IMR-90 (cell line): ENCODE results near the gene AKT2. TPM values are rescaled to one million over a fixed set of nuclear protein-coding genes. Genes with fewer than 3 reads are reported as not detected.

ENCODE experiments used
- ATAC-seq: fragments of 200-7000 bp; cut with Tn5 transposase; 2 replicates; pipeline ENCODE4 v1.9.1; 2020; ENCODE audit warnings: low read depth, mild to moderate bottlenecking, moderate library complexity
- BruUV-seq: library from RNA; stranded (reverse); fragments of 400-500 nt; replicated peaks from 2 replicates; lab custom pipeline; 2021; lab: Mats Ljungman, UMichigan
- CTCF ChIA-PET: fragments of 300-600 bp; formaldehyde crosslinking; extraction: SDS; loops from one replicate; lab custom pipeline; 2021; ENCODE audit warnings: antibody characterized with exemption; lab: Yijun Ruan, JAX
- POLR2A ChIA-PET: fragments of 300-600 bp; sonication (Branson Sonifier 250); formaldehyde crosslinking; loops from one replicate; lab custom pipeline; 2022; ENCODE audit warnings: antibody characterized with exemption; ENCODE audit not compliant: unreplicated experiment; lab: Charles Lee
- DNase-seq: peaks from one replicate; pipeline ENCODE4 v3.0.0; 2013
- H2AFZ ChIP-seq: replicated peaks from 2 replicates; pipeline ENCODE3; 2013; ENCODE audit warnings: low read length, mild to moderate bottlenecking; ENCODE audit not compliant: poor library complexity
- H2AK5ac ChIP-seq: 2 replicates; pipeline ENCODE4 v1.6.1; 2013; ENCODE audit warnings: low read depth, low read length, inconsistent platforms
- H2AK9ac ChIP-seq: replicated peaks from 2 replicates; pipeline ENCODE3; 2013; ENCODE audit warnings: mild to moderate bottlenecking, low read depth, low read length, moderate library complexity; ENCODE audit not compliant: poor library complexity
- H2BK120ac ChIP-seq: 2 replicates; pipeline ENCODE4 v1.6.1; 2013; ENCODE audit warnings: low read depth, low read length, inconsistent platforms
- H2BK15ac ChIP-seq: 3 replicates; pipeline ENCODE4 v1.6.1; 2013; ENCODE audit warnings: low read depth, low read length, inconsistent platforms
- H2BK20ac ChIP-seq: 2 replicates; pipeline ENCODE4 v1.6.1; 2013; ENCODE audit warnings: low read depth, mild to moderate bottlenecking, inconsistent platforms, low read length, moderate library complexity
- H2BK5ac ChIP-seq: 2 replicates; pipeline ENCODE4 v1.6.1; 2013; ENCODE audit warnings: mild to moderate bottlenecking, low read depth, low read length, inconsistent platforms; ENCODE audit not compliant: poor library complexity, severe bottlenecking
- H3K14ac ChIP-seq: replicated peaks from 2 replicates; pipeline ENCODE4 v1.6.1; 2013; ENCODE audit warnings: low read depth, low read length, inconsistent platforms
- H3K18ac ChIP-seq: 2 replicates; pipeline ENCODE4 v1.6.1; 2013; ENCODE audit warnings: low read depth, low read length, control low read depth
- H3K23ac ChIP-seq: 2 replicates; pipeline ENCODE4 v1.6.1; 2013; ENCODE audit warnings: low read depth, low read length, inconsistent platforms
- H3K27ac ChIP-seq: 2 replicates; pipeline ENCODE4 v1.5.1; 2013; ENCODE audit warnings: mild to moderate bottlenecking, control low read depth, low read length; ENCODE audit not compliant: insufficient read depth
- H3K27me3 ChIP-seq: 2 replicates; pipeline ENCODE4 v1.6.1; 2013; ENCODE audit warnings: low read length; ENCODE audit not compliant: control insufficient read depth, insufficient read depth
- H3K36me3 ChIP-seq: 2 replicates; pipeline ENCODE4 v1.6.1; 2013; ENCODE audit warnings: low read length, mixed read lengths; ENCODE audit not compliant: control insufficient read depth, insufficient read depth
- H3K4ac ChIP-seq: 2 replicates; pipeline ENCODE4 v1.6.1; 2013; ENCODE audit warnings: low read depth, low read length, inconsistent platforms
- H3K4me1 ChIP-seq: 2 replicates; pipeline ENCODE4 v1.6.1; 2013; ENCODE audit warnings: low read length, mixed read lengths; ENCODE audit not compliant: control insufficient read depth, insufficient read depth
- H3K4me2 ChIP-seq: 2 replicates; pipeline ENCODE4 v1.6.1; 2013; ENCODE audit warnings: low read depth, mild to moderate bottlenecking, control low read depth, low read length, moderate library complexity
- H3K4me3 ChIP-seq: 2 replicates; pipeline ENCODE4 v1.5.1; 2013; ENCODE audit warnings: low read depth, mild to moderate bottlenecking, control low read depth, low read length, moderate library complexity; ENCODE audit not compliant: insufficient read depth
- H3K56ac ChIP-seq: 2 replicates; pipeline ENCODE4 v1.6.1; 2013; ENCODE audit warnings: low read length, inconsistent platforms; ENCODE audit not compliant: insufficient read depth; ENCODE audit errors: extremely low read depth
- H3K79me1 ChIP-seq, 2 experiments: 2 replicates each; pipeline ENCODE4 v1.6.1; 2013; ENCODE audit warnings: low read length in 2 of 2, inconsistent platforms in 1 of 2, low read depth in 1 of 2
- H3K9ac ChIP-seq: 2 replicates; pipeline ENCODE4 v1.6.1; 2013; ENCODE audit warnings: low read depth, low read length, control low read depth
- H3K9me1 ChIP-seq: 2 replicates; pipeline ENCODE4 v1.6.1; 2013; ENCODE audit warnings: low read length, inconsistent platforms; ENCODE audit not compliant: insufficient read depth
- H3K9me3 ChIP-seq: 2 replicates; pipeline ENCODE4 v1.6.1; 2013; ENCODE audit warnings: low read length; ENCODE audit not compliant: control insufficient read depth, insufficient read depth
- H4K20me1 ChIP-seq: 2 replicates; pipeline ENCODE4 v1.6.1; 2013; ENCODE audit warnings: low read length, inconsistent platforms; ENCODE audit not compliant: insufficient read depth
- H4K5ac ChIP-seq: 2 replicates; pipeline ENCODE4 v1.6.1; 2013; ENCODE audit warnings: mild to moderate bottlenecking, low read depth, low read length, control low read depth
- H4K8ac ChIP-seq, 2 experiments: 2 replicates each; pipeline ENCODE4 v1.6.1; 2013; ENCODE audit warnings: low read depth in 2 of 2, low read length in 2 of 2, control low read depth in 1 of 2, inconsistent platforms in 1 of 2
- H4K91ac ChIP-seq: 2 replicates; pipeline ENCODE4 v1.6.1; 2013; ENCODE audit warnings: low read depth, low read length, inconsistent platforms; ENCODE audit not compliant: insufficient read depth
- CHD1 ChIP-seq: IDR thresholded peaks from 2 replicates; pipeline ENCODE4 v1.6.1; 2012; ENCODE audit warnings: low read depth, low read length, improper control_type of control experiment
- MAFK ChIP-seq: IDR thresholded peaks from 2 replicates; pipeline ENCODE4 v1.6.1; 2012; ENCODE audit warnings: low read depth, low read length, improper control_type of control experiment
- RAD21 ChIP-seq: IDR thresholded peaks from 2 replicates; pipeline ENCODE4 v1.6.1; 2012; ENCODE audit warnings: low read length, improper control_type of control experiment
- SMC3 ChIP-seq: fragments of 150-350 bp; IDR thresholded peaks from 2 replicates; pipeline ENCODE4 v1.6.1; 2016; ENCODE audit warnings: low read depth, mild to moderate bottlenecking, antibody characterized with exemption, low read length, moderate library complexity
- WGBS, 2 experiments: methylation state at CpG; one replicate each; pipeline versions ENCODE4 v1.1.5 to v1.1.7; 2013; ENCODE audit warnings: missing lambda C conversion rate in 2 of 2; ENCODE audit not compliant: insufficient read length in 1 of 2; ENCODE audit errors: extremely low coverage in 2 of 2; 5-methylcytosine and 5-hydroxymethylcytosine counted together
- dilution Hi-C: fragments of 300-500 bp; cut with HindIII; formaldehyde crosslinking; loops from one replicate; pipeline ENCODE4 v1.14.3; 2018; ENCODE audit warnings: low sequenced_read_pairs; ENCODE audit not compliant: unreplicated experiment
- in situ Hi-C: fragments of 300-500 bp; cut with MboI; formaldehyde crosslinking; loops from 3 replicates; pipeline ENCODE4 v1.14.3; 2019; ENCODE audit warnings: low sequenced_read_pairs, inconsistent platforms, mixed read lengths
- intact Hi-C: fragments of 100-400 bp; cut with micrococcal nuclease; formaldehyde crosslinking; loops from 2 replicates; pipeline ENCODE4 v1.10.0; 2022
- polyA plus RNA-seq, 3 experiments: library from polyadenylated mRNA; depleted of rRNA; stranded (reverse); fragments of >200 nt; gene quantifications; 2 replicates each; pipeline ENCODE4 v1.2.3, GENCODE V29; 2012; ENCODE audit warnings: low replicate concordance in 1 of 3
- total RNA-seq: library from RNA; depleted of rRNA; stranded (reverse); fragments of >200 nt; gene quantifications from 2 replicates; pipeline ENCODE4 v1.2.3, GENCODE V29; 2012

Gene AKT2
- total and polyA plus RNA-seq, 2 of the 4 experiments (the other 2 are of a cell fraction), result 61.5 to 104 TPM

GRCh38 chr19:40216777-40217026 is 68.4 kb downstream of the AKT2 start:
- TF ChIP-seq RAD21 (no peak), CHD1 (no peak), MAFK (no peak), SMC3 (no peak)

More at GRCh38 chr19:40216777-40217026, 68.4 kb downstream of the AKT2 start:
- BruUV-seq, result no TSS peak
- no peaks in the 10 kb centered on the region for H4K20me1 ChIP-seq
- no peak overlapping the region for H2BK5ac ChIP-seq
- H3K4me1 ChIP-seq, result no peaks in the 10 kb centered on the region
- no peak overlapping the region for H4K8ac ChIP-seq
- H4K91ac ChIP-seq, result no peak overlapping the region
- no peak overlapping the region for H2BK20ac ChIP-seq
- peak overlapping the region; percentile 42 for H2AK9ac ChIP-seq
- in situ Hi-C loops, result no loop called here
- H3K79me1 ChIP-seq, result no peaks in the 10 kb centered on the region
- H2AFZ ChIP-seq, result peak overlapping the region; percentile 32
- no peak for ATAC-seq
- WGBS, 2 experiments, result 58 to 100% methylated on average over 1 to 4 of the region's 9 CpGs
- intact Hi-C loops, result no loop called here
- no peak overlapping the region for H3K18ac ChIP-seq
- no peak overlapping the region for H4K5ac ChIP-seq
- H3K4me3 ChIP-seq, result no peak overlapping the region
- no peak overlapping the region; the same call in 1 of the 2 replicates for H3K23ac ChIP-seq
- no peak overlapping the region for H3K4me2 ChIP-seq
- no peak overlapping the region for H2AK5ac ChIP-seq
- no peak overlapping the region for H3K56ac ChIP-seq
- H3K14ac ChIP-seq, result no peak overlapping the region
- no peak overlapping the region for H2BK15ac ChIP-seq
- H2BK120ac ChIP-seq, result no peak overlapping the region
- peaks cover 15% of the 10 kb centered on the region for H3K27me3 ChIP-seq
- ChIA-PET POLR2A (no interaction called here), CTCF (no interaction called here)
- H3K9me3 ChIP-seq, result no peaks in the 10 kb centered on the region
- H3K9ac ChIP-seq, result no peak overlapping the region
- dilution Hi-C loops, result no loop called here
- H3K4ac ChIP-seq, result no peak overlapping the region
- no peak overlapping the region for H3K27ac ChIP-seq
- DNase-seq, result no peak
- H3K36me3 ChIP-seq, result peaks cover 13% of the 10 kb centered on the region; the same call in 1 of the 2 replicates
- H3K9me1 ChIP-seq, result peaks cover 11% of the 10 kb centered on the region
